Activated naive CD8-positive, alpha-beta T cell treated with anti-CD3 and anti-CD28 coated beads, Interleukin-2, amount 10 ng/mL, durations not matched to agents 7 days and 5 days (primary cell): Measurements from ENCODE around the gene RNF115. TPM values are rescaled to one million over a fixed set of nuclear protein-coding genes. Genes with fewer than 3 reads are reported as not detected.
"Not testable (repeated sequence)": the region's sequence is repeated elsewhere in the genome, so short reads cannot be mapped to it uniquely, and the experiment has no call there.

Experiments
- ATAC-seq: fragments of 150-1000 bp; cut with Tn5 transposase; one replicate; pipeline ENCODE4 v1.10.0; 2021; ENCODE audit warnings: low read depth, moderate library complexity
- POLR2A ChIA-PET: fragments of 350-600 bp; sonication (Branson Sonifier 250); formaldehyde crosslinking; loops from one replicate; lab custom pipeline; 2021; ENCODE audit warnings: antibody characterized with exemption; lab: Charles Lee
- DNase-seq: peaks from one replicate; pipeline ENCODE4 v3.0.0; 2021
- H3K27ac Mint-ChIP-seq: one replicate; pipeline ENCODE4 v1.8.0; 2022; ENCODE audit warnings: mild to moderate bottlenecking, mixed read lengths
- H3K27me3 Mint-ChIP-seq: one replicate; pipeline ENCODE4 v1.8.0; 2022; ENCODE audit warnings: mild to moderate bottlenecking, moderate library complexity, mixed read lengths
- H3K36me3 Mint-ChIP-seq: one replicate; pipeline ENCODE4 v1.8.0; 2021; ENCODE audit warnings: mild to moderate bottlenecking, mixed read lengths
- H3K4me1 Mint-ChIP-seq: one replicate; pipeline ENCODE4 v1.8.0; 2021; ENCODE audit warnings: mixed read lengths
- H3K4me3 Mint-ChIP-seq: one replicate; pipeline ENCODE4 v1.8.0; 2022; ENCODE audit warnings: mild to moderate bottlenecking, moderate library complexity, mixed read lengths
- H3K9me3 Mint-ChIP-seq: one replicate; pipeline ENCODE4 v1.8.0; 2021; ENCODE audit warnings: mixed read lengths
- total RNA-seq, 2 experiments: library from RNA; stranded (reverse); gene quantifications; one replicate each; pipeline ENCODE4 v1.2.3, GENCODE V29; 2021

Gene RNF115
- total RNA-seq, 2 experiments from 2014 or later: 14.7 to 15.0 TPM

DNA sequence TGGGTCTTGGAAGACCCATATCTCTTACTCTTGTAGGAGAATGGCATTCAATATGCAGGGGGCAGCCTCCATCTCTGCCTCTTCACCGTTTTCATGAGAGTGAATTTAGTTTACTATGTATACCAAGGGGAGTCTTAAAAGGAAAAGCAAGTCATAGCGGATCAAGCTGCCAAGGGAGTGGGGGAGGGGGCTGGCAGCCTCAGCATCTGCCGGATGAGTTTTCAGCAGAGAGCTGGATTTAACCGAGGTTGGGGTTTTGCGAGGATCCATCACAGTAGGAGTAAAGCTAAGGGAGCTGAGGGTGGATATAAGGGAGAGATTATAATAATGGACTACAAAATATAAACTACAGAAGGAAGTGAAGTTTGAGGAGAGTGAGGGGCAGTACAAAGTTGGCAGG is 94.7 kb downstream of the RNF115 start:
- ATAC-seq (no peak), DNase-seq (no peak)
- no peaks in the 10 kb centered on the region for H3K9me3 Mint-ChIP-seq
- H3K27ac Mint-ChIP-seq: no peak overlapping the region
- H3K36me3 Mint-ChIP-seq: peaks cover 2% of the 10 kb centered on the region
- H3K4me1 Mint-ChIP-seq: peaks cover 4% of the 10 kb centered on the region
- no peaks in the 10 kb centered on the region for H3K27me3 Mint-ChIP-seq
- POLR2A ChIA-PET: no interaction called here
- no peak overlapping the region for H3K4me3 Mint-ChIP-seq

- H3K4me3 Mint-ChIP-seq, H3K4me1 Mint-ChIP-seq, POLR2A ChIA-PET: not testable (repeated sequence)
Measured at GRCh38 chr1:145726193-145726592, 97.7 kb downstream of the RNF115 start.

DNA sequence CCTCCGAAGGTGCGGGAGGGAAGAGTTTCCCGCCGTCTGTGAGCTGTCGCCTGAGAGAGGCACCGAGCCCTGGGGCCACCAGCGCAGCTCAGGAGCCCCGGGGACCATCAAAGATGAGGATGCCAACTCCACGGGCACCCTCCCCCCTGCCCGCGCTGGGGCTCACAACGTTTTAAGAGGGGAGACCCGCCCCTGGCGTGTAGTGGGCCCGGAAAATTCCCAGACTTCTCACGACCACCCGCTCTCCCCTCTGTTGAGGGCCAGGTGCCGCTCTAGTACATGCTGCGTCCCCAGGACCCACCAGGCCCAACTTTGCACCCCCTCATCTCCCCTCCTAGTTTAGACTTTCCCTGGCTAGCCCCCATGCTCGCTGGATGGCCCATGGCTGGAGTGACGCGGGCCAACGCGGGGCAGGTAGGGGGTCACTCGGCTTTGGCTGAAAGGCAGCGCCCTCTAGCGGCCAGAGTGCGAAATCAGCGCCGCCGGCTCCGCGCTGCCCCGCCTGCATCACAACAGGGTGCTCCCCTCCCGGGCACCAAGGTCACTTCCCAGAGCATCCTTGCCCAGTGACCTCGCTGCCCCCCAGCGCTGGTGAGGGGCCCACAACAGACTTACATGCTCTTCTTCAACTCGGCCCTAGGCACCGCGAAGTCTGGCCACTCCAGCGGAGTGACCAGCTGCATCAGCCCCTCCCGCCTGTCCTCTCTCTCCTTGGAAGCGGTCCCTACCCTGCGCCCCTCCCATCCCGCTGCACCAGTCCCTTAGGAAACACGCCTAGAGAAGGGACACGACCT is 102.8 kb downstream of the RNF115 start:
- H3K27me3 Mint-ChIP-seq: peaks cover 15% of the 10 kb centered on the region
- H3K4me3 Mint-ChIP-seq: peak overlapping the region; percentile 80
- ATAC-seq (peak; percentile 90), DNase-seq (peak; percentile 88)
- peaks cover 19% of the 10 kb centered on the region for H3K4me1 Mint-ChIP-seq
- H3K9me3 Mint-ChIP-seq: no peaks in the 10 kb centered on the region
- H3K27ac Mint-ChIP-seq: peak overlapping the region; percentile 83
- no peaks in the 10 kb centered on the region for H3K36me3 Mint-ChIP-seq
- POLR2A ChIA-PET: interaction anchor here (0.6 kb wide), 1 partner anchor 53 kb away, joined by 4 read pairs; no protein-coding TSS in a partner anchor

More at GRCh38 chr1:145726193-145726592, 97.7 kb downstream of the RNF115 start:
- H3K36me3 Mint-ChIP-seq, DNase-seq, H3K27ac Mint-ChIP-seq, ATAC-seq, H3K9me3 Mint-ChIP-seq: not testable (repeated sequence)
- peaks cover 12% of the 10 kb centered on the region for H3K27me3 Mint-ChIP-seq

DNA sequence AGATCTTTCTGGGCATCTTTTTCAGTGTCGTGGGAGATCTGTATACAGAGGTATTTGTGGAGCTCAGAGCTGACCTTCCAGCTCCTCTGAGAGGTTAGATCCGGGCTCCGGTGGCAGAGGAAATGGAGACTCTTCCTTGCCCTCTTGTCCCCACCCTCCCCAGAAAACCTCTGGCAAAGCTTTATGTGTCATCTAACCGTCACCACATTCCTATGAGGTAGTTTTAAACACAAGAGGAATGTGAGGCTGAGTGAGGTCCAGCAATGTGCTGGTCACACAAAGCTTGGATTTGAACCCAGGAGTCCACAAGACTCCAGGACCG is 103.4 kb downstream of the RNF115 start:
- no peak for DNase-seq
- Mint-ChIP-seq H3K4me3 (peak overlapping the region; percentile 80), H3K27me3 (peaks cover 17% of the 10 kb centered on the region), H3K36me3 (no peaks in the 10 kb centered on the region), H3K4me1 (peaks cover 19% of the 10 kb centered on the region), H3K9me3 (no peaks in the 10 kb centered on the region), H3K27ac (no peak overlapping the region)
- POLR2A ChIA-PET: no interaction called here
- ATAC-seq: no peak

DNA sequence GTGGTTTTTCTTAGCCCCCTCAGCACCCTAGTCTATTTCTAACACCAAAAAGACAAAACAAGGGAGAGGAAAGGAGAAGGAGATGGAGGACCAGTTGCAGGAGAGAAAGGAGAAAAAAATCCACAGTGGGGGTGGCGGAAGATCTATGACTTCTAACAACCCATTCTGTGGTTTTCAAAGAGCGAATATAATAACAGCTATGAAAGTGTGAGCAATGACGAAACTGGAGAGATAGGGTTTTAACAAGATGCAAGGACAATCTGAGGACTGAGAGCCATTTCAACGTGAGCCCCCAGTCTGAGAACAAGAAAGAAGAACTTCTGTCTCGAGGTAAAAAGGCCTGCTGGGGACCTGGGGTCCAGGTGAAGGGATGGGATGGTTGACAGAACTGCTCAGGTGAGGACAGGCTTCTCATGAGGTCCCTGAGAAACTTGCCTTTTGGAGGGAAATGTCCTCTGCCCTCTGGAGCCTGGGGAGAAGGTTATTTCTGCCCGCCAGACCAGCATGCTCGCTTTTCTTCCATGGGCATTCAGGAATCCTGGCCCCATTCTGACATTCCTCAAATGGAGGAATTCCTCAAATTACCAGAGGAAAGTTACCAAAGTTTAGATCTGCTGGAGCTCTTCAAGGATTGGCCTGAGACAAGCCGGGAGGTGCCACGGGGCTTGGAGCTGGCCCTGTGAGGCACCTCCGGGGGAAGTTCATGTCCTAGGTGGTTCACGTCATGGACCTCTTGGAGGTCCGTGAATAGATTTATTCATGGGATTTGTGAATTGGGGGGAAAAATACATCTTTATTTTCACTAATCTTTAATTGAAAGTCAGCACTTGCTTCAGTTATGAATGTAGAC is 104.4 kb downstream of the RNF115 start, which contains the start of gene CD160:
Gene CD160 (plus strand): TSS at position 270 of the 850 bp plus-strand sequence. CDS start 8,829 bp downstream, outside the sequence.
- POLR2A ChIA-PET: no interaction called here
- Mint-ChIP-seq H3K27me3 (peaks cover 17% of the 10 kb centered on the region), H3K4me3 (peak within 1 kb of the TSS; percentile 9), H3K36me3 (no peaks in the 10 kb centered on the region), H3K4me1 (peaks cover 19% of the 10 kb centered on the region), H3K9me3 (no peaks in the 10 kb centered on the region), H3K27ac (peak within 1 kb of the TSS; percentile 1)
- no peak for ATAC-seq
- no peak for DNase-seq

DNA sequence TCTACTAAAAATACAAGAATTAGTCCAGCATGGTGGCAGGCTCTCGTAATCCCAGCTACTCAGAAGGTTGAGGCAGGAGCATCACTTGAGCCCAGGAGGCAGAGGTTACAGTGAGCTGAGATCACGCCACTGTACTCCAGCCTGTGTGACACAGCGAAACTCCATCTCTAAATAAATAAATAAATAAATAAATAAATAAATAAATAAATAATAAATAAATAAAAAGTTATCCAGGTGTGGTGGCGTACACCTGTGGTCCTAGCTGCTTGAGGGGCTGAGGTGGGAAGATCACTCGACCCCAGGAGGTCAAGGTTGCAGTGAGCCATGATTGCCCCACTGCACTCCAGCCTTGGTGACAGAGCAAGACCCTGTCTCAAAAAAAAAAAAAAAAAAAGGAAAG is 105.4 kb downstream of the RNF115 start:
- H3K4me3 Mint-ChIP-seq, ATAC-seq, DNase-seq, H3K9me3 Mint-ChIP-seq, H3K36me3 Mint-ChIP-seq, H3K27ac Mint-ChIP-seq, POLR2A ChIA-PET: not testable (repeated sequence)
- Mint-ChIP-seq H3K4me1 (peaks cover 19% of the 10 kb centered on the region), H3K27me3 (peaks cover 17% of the 10 kb centered on the region)

GRCh38 chr1:145717833-145718232 is 106.1 kb downstream of the RNF115 start:
- Mint-ChIP-seq H3K27me3 (peaks cover 15% of the 10 kb centered on the region), H3K27ac (peak overlapping the region; percentile 50), H3K9me3 (no peaks in the 10 kb centered on the region), H3K4me1 (peaks cover 19% of the 10 kb centered on the region), H3K36me3 (no peaks in the 10 kb centered on the region), H3K4me3 (no peak overlapping the region)
- ATAC-seq: no peak
- DNase-seq: no peak
- POLR2A ChIA-PET: no interaction called here

DNA sequence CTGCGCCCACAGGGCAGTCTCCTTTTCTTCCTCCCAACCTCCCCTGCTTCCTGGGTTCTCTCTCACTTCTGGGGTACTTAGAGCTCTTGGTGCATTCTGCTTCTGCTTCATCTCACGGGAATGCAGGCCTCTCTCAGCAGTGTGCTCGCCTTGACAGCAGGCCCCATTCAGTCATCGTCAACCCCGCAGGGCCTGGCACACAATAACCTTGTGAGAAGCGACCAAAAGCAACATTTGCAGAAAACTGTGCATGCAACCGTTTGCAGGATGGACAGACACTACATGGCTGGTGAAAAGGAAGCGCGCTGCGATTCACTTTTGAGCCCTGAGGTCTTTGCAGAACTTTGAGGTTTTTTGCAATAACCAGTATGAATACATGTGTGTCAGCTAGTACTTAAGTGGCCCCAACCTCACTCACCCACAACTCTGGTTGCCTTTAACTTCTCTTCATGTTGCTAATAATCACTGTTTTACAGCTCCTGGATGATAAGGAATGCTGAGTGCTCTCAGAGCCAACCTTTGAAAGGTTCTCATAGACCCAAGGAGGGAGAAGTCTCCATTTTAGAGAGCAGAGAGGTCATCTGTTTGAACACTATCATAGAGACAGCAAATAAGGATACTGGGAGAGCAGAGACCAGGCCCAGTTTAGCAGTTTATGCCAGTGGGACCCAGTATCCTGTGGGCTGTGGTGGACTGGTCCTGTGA is 107.1 kb downstream of the RNF115 start:
- Mint-ChIP-seq H3K4me3 (no peak overlapping the region), H3K27ac (no peak overlapping the region), H3K27me3 (peaks cover 8% of the 10 kb centered on the region), H3K9me3 (no peaks in the 10 kb centered on the region), H3K36me3 (no peaks in the 10 kb centered on the region), H3K4me1 (peaks cover 19% of the 10 kb centered on the region)
- DNase-seq (no peak), ATAC-seq (no peak)
- POLR2A ChIA-PET: no interaction called here

GRCh38 chr1:145714524-145715111 is 109.3 kb downstream of the RNF115 start:
- Mint-ChIP-seq H3K36me3 (no peaks in the 10 kb centered on the region), H3K27ac (peak overlapping the region; percentile 5), H3K4me3 (no peak overlapping the region), H3K9me3 (no peaks in the 10 kb centered on the region), H3K27me3 (peaks cover 3% of the 10 kb centered on the region), H3K4me1 (peaks cover 12% of the 10 kb centered on the region)
- DNase-seq (no peak), ATAC-seq (no peak)
- POLR2A ChIA-PET: no interaction called here

DNA sequence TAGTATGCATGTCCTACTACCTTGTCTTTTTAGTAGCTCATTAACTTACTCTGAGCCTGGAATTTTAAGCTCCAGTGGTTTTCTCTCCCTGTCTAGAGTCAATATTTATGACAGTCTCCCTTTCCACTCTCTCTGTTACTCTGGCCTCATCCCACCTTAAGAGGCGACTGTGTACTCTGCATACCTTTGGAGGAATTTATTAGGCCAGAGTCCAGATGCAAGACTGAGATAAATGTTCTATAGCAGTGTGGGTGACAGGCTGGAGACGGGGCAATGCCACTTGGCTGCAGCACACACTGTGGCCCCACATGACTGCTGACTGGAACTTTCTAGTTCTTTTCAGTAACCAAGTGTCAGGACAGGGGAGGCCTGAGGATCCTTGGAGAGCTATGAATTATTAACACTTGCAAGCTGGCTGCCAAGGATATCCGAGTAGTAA is 112.7 kb downstream of the RNF115 start:
- no peak overlapping the region for H3K4me3 Mint-ChIP-seq
- POLR2A ChIA-PET: no interaction called here
- no peaks in the 10 kb centered on the region for H3K36me3 Mint-ChIP-seq
- ATAC-seq (no peak), DNase-seq (no peak)
- peaks cover 8% of the 10 kb centered on the region for H3K27me3 Mint-ChIP-seq
- H3K4me1 Mint-ChIP-seq: peaks cover 2% of the 10 kb centered on the region
- no peaks in the 10 kb centered on the region for H3K9me3 Mint-ChIP-seq
- no peak overlapping the region for H3K27ac Mint-ChIP-seq

DNA sequence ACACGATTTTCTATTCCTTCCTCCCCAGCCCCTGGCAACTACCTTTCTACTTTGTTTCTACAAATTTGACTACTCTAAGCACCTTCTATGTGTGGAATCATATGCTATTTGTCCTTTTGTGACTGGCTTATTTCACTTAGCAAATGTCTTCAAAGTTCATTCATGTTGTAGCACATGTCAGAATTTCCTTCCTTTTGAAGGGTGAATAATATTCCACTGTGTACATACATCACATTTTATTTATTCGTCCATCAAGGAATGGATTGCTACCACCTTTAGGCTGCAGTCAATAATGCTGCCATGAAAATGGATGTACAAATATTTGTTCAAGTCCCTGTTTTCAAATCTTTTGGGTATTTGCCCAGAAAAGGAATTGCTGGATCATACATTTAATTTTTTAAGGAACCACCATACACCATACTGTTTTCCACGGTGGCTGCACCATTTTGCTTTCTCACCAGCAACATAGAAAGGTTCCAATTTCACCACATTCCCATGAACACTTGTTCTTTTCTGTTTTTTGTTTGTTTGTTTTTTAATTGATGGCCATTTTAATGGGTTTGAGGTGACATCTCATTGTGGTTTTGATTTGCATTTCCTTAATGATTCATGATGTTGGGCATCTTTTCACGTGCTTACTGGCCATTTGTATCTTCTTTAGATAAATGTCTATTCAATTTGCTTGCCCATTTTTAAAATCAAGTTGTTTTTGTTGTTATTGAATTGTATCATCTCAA is 113.4 kb downstream of the RNF115 start:
- Mint-ChIP-seq H3K36me3 (no peaks in the 10 kb centered on the region), H3K9me3 (no peaks in the 10 kb centered on the region), H3K4me3 (no peak overlapping the region), H3K4me1 (peaks cover 2% of the 10 kb centered on the region), H3K27me3 (peaks cover 6% of the 10 kb centered on the region), H3K27ac (peak overlapping the region; percentile 30)
- POLR2A ChIA-PET: no interaction called here
- no peak for DNase-seq
- no peak for ATAC-seq

DNA sequence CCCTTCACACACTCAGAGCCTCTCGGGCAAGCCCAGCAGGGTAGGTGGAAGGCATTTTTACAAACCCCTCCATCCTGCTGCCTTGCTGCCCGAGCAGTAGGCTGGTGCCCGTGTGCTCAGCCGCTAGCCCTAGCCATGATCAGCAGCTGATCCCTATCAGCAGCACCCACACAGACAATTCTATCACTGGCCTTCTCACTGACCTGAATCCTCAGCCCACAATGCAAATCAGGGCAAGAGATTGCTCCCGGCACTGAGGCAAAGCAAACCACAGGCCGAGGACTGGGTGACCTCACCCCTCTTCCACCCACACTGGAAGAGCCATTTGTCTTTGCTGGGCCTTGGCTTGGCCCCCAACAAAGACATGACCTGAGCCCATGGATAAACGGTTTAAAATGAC is 115.8 kb downstream of the RNF115 start:
- ATAC-seq: no peak
- no peak for DNase-seq
- Mint-ChIP-seq H3K4me3 (no peak overlapping the region), H3K9me3 (no peaks in the 10 kb centered on the region), H3K4me1 (peaks cover 2% of the 10 kb centered on the region), H3K27ac (no peak overlapping the region), H3K27me3 (peaks cover 9% of the 10 kb centered on the region), H3K36me3 (no peaks in the 10 kb centered on the region)
- POLR2A ChIA-PET: no interaction called here
